Kidney capillary endothelial cell (primary cell): ENCODE results near the gene LZTS2.

Source experiments
- DNase-seq: peaks from one replicate; pipeline ENCODE4 v3.0.0-alpha.2; 2018; ENCODE audit warnings: low spot score

LZTS2 gene

DNA sequence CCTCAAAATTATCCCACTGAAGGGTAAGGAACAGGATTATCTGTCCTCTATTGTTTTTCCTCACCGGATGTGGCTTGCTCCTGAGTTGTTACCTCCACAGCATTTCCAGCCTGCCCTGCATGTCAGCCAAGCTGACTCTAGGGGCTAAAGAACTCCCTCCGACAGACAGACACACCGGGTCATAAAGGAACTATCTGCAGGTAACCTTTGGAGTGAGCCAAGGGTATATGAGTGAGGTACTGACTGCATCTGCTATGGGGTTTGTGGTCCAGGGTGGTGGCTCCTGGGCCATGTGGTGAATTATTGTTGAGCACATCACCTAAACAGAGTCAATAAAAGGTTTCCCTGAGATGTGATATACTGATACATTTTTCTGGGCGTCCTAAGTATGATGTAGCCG, 55.3 kb downstream of the LZTS2 start:
- no peak for DNase-seq

DNA sequence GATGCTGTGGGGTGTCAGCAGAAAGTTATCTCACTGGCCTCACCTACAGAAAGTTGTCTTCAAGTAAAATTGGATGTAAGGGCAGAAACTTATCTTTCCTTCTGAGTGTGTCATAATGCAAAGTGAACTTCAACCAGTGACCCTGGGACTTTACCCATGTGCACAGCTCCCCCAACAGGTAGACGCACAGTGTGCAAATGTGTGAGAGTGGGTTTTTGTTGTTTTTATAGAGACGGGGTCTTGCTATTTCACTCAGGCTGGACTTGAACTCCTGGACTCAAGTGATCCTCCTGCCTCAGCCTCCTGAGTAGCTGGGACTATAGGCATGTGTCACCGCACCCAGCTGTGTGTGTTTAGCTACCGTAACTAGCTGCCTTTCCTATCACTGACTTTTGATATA, 55.8 kb downstream of the LZTS2 start:
- DNase-seq: no peak

DNA sequence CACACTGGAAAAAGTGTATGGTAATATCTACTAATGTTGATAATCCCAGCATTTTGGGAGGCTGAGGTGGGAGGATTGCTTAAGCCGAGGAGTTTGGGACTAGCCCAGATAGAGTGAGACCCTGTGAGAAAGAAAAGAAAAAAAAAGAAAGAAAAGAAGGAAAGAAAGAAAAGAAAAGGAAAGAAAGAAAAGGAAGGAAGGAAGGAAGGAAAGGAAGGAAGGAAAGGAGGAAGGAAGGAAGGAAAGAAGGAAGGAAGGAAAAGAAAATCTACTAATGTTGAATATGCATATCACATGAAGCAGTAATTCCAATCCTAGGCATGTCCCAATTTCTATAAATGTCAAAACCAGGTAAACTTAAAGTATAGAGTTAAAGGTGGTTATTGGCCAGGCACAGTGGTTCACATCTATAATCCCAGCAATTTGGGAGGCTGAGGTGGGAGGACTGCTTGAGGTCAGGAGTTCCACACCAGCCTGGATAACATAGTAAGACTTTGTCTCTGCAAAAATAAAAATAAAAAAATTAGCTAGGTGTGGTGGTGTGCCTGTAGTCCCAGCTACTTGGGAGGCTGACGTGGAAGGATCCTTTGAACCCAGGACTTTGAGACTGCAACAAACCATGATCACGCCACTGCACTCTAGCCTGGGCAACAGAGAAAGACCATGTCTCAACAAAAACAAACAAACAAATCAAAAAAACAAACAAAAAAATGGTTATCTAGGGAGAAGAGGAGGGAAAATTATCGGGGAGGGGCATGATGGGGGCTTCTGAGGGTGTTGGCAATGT, 57.0 kb downstream of the LZTS2 start:
- DNase-seq: no peak
